GM18508 (cell line): ENCODE data around the gene C1orf210.

Experiments
- ATAC-seq: cut with Tn5 transposase; IDR thresholded peaks from one replicate; pipeline ENCODE4 v1.9.1; 2021; ENCODE audit warnings: moderate number of reproducible peaks; ENCODE audit not compliant: insufficient read depth, unreplicated experiment

C1orf210 gene

DNA sequence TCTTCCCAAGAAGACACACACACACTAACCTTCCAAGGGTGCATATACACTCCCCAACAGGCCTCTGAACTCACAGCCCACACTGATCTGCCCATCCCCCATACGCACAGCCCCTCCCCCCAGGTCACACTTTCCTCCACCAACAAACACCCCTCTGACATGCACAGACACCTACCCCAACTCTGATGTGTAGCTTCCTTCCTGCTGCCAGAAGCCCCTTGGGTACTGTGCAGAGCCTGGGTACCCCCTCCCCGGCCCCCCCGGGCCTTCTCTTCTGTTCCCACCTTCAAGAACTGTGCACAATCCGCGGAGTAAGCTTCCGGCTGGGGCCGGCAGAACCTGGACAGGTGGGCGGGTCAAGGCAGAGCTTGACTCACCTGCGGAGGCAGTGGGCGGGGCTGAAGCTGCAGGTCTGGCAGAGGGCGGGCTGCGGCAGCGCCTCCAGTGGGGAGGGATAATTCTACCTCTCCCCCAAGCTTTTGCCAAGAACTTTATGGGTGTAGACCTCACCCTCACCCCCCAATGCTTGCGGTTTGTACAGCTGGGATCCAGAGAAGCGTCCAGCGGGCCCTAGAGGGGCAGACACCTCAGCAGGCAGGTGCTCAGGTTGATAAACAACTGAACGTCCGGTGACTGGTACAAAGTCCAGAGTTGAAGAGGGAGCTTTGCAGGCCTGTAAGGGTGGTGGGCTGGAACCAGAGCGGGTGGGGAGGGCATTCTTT lies at the start of gene C1orf210:
Gene C1orf210 (minus strand): TSS at position 313 of the 722 bp plus-strand sequence. CDS start 2,311 bp downstream, outside the sequence.
- no peak for ATAC-seq

DNA sequence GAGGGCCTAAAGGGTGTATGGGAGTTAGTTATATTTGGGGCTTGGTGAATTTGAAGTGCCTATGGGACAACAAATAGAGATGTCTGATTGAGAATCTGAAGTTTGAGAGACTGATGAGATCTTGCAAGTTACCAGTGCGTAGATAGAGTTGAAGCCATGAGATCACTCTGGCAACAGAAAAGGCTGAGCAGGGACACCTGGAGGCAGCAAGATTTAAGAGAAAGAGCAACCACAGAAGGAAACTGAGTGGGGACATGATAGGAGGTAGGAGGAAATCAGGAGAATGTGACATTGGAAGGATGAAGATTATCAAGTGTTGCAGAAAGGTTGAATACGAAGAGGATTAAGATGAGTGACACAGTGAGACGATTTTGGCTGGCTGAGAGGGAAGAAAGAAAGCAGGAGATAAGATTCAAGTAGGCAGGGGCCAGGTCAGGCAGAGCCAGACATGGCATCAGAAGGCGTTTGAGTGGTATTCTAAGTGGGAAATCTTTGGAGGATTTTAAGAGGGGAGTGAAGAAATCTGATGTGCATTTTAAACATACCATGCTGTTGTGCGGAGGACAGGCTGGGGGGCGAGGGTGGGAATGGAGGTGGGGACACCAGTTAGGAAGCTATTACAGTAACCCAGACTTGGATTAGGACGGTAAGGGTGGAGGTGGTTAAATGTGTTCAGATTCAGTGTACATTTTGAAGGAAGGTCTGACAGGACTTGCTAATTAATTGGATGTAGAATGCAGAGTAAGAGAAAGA lies 49.2 kb upstream of the C1orf210 start:
- ATAC-seq: no peak

DNA sequence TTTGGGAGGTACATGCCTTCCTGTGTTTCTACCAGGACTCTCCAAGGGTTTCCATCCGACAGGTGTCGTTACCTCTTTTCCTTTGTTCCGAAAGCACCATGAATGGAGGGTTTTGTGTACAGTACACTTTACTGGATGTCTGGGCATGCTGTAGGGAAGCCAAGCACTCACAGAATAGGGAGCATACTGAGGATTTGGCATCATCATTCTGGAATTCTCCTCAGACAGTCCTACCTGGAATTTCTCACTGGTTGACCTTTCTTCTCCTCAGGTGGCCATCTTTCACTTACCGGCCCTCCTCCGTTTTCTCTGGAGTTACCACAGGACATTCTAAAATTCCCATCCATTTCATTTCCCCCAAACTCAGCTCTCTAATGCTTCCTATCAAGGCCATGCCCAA lies 46.3 kb upstream of the C1orf210 start:
- ATAC-seq: no peak

DNA sequence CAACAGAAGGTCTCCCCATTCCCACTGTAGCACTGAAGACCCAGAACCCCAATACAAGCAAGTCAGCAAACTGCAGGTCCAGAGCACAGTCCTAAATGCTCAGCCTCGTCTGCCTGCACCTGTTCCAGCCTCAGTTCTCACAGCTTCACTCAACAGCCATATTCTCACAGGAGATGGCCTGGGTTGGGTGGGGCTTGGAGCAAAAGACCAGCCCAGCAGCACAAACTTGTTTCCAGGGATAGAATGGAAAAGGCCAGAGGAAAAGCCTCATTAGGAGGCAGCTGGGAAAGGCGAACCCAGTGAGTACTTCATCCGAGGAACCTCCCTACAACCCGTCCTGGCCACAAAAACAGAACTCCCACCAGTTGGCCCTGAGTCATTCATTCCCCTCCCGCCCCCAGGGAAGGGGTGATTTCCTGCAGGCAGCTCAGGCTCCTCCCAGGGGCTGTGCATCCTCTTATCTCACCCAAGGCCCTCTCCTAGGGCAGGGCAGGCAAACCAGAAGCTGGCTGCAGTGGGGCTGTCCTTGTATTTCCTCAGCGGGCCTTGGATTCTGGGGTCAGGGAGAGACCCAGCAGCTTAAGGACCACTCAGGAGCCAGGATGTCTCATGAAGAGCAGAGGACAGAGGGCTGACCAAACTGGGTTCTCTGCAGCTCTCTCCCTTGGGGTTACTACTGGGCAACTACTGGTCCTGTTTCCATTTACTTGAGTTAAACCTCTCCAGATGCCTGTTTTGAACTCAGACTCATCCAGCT lies 44.8 kb upstream of the C1orf210 start:
- ATAC-seq: no peak

DNA sequence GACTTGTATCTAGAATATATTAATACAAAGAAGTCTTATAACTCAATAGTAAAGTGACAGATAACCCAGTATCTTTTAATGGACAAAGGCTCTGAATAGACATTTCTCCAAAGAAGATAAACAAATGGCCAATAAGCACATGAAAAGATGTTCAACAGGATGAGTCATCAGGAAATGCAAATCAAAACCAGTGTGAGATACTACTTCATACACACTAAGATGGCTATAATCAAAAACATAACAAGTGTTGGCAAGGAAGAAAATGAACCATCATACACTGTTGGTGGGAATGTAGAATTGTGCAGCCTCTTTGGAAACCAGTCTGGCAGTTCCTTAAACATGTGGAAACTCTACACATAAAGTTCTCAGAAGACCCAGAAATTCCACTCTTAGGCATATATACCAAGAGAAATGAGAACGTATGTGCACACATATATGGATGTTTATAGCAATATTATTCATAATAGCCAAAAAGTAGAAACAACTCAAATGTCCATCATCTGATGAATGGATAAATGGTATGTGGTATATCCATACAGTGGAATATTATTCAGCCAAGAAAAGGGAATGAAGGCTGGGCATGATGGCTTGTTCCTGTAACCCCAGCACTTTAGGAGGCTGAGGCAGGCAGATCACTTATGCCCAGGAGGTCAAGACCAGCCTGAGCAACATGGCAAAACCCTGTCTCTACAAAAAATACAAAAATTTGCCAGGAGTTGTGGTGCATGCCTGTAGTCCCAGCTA lies 42.3 kb upstream of the C1orf210 start:
- ATAC-seq: no peak

DNA sequence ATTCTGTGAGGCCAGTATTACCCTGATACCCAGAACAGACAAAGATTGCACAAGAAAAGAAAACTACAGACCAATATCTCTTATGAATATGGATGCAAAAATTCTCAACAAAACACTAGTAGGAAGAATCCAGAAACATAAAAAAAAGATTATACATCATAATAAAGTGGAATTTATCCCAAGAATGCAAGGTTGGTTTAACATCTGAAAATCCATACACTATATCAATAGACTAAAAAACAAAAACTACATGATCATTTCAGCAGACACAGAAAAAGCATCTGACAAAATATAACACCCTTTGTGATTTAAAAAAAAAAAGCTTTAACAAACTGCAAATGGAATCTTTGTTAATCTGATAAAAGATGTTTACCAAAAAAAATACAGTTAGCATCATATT lies 40.0 kb upstream of the C1orf210 start:
- ATAC-seq: no peak

DNA sequence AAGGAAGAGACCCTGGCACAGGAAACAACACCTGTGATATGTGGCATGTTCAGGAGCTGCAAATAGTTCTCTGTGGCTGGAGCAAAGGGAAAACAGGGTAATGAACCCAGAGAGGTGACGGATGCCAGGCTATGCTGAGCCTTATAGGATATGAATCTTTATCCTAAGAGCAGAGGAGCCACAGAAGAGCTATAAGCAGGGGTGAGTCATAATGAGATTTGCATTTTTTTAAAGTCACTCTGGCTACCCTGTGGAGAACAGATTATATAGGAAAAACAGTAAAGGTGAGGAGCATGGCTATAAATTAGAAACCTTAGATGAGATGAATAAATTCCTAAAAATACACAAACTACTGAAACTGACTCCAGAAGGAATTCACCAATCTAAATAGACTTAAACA lies 39.4 kb upstream of the C1orf210 start:
- no peak for ATAC-seq

DNA sequence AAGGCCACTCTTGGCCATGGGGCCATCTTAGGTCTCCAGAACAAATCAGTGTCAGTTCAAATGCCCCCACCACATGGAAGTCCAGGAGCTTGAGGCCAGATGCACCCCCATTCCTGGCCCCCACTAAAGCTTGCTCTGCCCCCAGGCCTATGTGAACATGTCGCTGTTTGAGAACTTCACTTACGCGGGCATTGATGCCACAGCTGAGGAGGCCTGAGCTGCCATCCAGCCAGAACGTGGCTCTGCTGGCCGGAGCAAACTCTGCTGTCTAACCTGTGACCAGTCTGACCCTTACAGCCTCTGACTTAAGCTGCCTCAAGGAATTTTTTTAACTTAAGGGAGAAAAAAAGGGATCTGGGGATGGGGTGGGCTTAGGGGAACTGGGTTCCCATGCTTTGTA lies 37.1 kb upstream of the C1orf210 start:
- no peak for ATAC-seq

DNA sequence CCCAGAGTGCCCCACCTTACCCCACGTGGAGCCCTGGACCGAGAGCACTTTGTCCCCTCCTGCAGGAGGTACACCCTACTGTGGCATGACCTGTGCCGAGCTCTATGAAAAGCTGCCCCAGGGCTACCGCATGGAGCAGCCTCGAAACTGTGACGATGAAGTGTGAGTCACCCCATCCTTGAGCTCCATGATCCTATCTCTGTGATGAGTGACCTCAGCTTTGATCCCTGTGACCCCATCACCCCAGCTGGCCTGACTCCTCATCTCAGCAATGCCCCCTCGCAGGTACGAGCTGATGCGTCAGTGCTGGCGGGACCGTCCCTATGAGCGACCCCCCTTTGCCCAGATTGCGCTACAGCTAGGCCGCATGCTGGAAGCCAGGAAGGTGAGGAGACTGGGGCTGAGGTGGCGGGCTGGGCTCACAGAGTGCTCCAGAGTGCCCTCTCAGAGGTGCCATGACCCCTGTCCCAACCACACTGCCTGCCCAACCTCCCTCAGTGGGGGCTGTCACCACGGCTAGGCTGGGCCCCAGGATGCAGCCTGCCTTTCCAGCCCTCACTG lies 36.0 kb upstream of the C1orf210 start:
- ATAC-seq: no peak

DNA sequence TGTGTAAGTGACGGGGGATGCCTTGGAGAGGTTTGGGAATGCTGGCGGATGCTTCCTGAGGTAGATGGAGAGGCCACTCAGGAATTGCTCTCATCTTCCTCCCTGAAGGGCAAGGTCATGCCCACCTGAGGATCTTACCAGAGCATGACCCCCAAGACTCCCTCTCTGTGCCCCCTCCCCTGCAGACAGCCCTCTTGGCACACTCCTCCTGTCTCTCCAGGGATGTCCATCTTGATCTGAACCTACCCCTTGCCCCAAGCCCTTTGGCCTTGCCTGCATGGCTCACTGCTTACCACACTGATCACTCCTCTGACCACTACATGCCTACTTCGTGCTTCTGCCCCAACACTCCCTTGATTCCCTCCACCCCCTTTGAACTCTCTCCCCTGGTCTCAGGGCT lies 34.4 kb upstream of the C1orf210 start:
- ATAC-seq: no peak

DNA sequence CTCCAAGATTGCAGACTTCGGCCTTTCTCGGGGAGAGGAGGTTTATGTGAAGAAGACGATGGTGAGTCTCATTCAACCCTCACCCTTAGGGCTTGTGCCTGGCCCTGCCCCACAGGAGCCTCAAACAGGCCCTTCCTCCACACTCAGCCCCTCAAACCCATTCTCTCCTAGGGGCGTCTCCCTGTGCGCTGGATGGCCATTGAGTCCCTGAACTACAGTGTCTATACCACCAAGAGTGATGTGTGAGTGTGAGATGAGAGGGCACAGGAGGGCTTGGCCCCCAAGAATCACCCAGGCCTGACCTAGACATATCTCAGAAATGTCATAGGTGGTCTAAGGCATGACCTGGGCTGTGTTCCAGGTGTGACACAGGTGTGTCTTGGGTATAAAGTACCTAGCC lies 33.9 kb upstream of the C1orf210 start:
- no peak for ATAC-seq

DNA sequence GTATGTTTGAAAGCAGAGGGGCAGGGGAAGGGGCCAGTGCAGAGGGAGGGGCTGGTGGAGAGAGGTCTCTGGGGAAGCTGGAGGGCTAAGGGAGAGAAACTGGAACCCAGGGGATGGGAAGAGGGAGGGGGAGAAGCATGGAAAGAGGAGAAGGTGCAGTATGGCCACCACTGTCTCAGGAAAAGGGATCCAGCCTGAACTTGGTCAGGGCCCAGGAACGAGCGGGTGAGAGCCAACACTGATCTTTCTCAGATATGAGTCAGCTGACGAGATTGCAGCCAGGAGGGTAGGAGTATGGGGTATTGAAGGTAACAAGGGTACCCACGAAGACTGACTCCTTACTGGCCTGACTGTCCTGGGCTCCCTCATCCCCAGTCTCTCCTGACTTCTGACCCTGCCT lies 33.5 kb upstream of the C1orf210 start:
- no peak for ATAC-seq

DNA sequence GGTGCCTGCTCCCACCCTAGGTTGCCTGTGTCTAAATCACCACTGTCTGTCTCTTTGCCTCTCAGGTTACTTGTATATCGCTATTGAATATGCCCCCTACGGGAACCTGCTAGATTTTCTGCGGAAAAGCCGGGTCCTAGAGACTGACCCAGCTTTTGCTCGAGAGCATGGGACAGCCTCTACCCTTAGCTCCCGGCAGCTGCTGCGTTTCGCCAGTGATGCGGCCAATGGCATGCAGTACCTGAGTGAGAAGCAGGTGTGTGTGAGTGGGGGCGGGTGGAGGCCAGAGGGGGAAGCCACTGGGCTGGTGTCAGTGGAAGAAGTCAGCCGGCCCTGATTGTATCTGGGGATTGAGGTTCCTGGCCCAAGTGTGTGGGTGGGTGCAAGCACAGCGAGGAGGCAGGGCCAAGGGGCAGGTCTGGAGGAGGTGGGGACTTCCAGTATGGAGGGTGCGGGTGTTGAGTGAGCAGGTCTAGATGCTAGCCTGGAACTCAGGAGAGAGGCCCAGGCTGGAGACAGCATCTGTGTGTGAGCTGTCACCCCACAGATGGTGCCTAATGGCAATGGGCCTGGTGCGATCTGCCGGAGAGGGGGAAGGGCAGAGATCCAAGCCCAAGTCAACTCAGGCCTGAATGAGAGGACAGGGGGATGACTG lies 32.6 kb upstream of the C1orf210 start:
- ATAC-seq: no peak

DNA sequence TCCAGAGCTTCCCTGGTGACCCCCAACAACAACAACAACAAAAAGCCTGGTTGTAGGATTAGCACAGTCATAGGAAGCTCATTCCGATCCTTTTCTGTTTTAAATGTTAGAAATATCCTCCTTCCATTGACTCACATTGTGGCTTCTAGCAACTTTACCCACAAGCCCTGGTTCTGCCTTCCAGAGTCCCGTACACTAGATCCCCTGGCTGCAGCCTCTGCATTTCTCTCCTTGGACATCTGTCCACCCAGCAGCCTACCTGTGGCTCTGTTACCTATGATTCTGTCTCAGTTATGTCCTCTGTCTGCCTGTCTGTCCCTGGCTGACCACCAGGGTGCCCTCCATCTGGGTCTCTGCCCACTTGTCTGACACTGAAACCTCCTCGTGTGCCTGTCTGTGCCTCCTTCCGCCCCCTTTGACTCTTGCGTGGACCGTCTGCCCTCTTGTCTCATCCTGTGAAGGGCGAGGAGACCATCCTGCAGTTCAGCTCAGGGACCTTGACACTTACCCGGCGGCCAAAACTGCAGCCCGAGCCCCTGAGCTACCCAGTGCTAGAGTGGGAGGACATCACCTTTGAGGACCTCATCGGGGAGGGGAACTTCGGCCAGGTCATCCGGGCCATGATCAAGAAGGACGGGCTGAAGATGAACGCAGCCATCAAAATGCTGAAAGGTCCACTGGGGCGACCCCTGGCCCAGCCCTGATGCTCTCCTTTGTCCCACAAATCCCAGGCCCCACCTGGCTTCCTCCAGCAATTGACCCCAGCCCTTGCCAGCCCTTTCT lies 31.5 kb upstream of the C1orf210 start:
- no peak for ATAC-seq

DNA sequence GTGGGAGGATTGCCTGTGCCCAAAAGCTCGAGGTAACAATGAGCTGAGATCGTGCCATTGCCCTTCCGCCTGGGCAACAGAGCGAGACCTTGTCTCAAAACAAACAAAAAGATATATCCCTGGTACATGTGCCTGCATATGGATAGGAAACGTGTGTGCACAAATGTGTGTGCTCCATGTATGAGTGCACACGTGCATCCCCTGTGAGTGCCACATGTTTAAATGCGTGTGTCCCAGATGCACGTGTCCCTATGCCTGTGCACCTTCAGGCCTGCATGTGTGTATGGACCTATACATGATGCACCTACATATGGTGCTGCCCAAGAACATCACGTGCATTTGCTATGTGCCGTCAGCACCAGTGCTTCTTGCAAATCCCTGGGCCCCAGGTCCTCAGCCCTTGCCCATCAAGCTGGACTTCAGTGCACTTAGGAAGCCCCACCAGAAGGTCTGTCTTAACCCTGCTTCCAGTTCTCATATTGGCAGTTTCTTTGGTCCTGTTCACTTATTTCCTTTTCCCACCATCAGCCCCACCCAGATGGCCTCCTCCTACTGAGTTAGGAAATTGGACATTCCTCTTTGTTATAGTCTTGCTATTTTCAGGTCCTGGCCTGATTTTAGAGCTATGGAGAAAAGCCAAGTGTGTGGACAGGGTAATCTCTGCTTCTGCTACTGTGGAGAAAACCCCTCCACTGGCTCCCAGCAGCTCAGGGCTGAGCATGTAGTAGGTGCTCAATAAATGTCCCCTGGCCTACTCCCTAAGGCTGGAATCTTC lies 30.8 kb upstream of the C1orf210 start:
- ATAC-seq: no peak

DNA sequence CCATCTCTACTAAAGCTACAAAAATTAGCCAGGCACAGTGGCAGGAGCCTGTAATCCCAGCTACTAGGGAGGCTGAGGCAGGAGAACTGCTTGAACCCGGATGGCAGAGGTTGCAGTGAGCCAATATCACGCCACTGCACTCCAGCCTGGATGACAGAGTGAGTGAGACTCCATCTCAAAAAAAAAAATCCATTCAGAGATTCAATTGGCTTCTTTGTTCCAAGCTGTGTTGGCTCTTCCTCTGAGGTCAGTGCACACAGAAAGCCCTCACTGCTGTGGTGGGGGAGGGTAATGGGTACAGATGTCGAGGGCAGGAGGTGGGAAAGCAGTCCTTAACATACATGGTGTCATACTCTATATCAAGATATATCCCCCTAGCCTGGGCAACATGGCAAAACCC lies 30.1 kb upstream of the C1orf210 start:
- no peak for ATAC-seq

DNA sequence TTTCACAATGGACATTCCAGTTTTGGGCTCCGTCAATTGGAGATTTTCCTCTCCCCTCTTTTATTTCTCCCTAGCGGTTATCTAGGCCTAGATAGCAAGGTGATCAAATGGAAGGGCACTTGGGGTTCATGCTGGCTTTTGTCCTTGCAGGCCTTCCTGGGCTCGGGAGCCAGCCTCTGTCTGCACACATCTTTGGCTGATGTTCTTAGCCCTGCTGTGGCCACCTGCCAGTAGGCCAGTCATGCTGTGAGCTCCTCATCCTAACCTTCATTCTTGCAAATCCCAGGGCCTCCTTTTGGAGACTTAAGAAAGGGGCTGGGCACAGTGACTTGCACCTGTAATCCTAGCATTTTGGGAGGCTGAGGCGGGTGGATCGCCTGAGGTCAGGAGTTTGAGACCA lies 28.9 kb upstream of the C1orf210 start:
- ATAC-seq: no peak

DNA sequence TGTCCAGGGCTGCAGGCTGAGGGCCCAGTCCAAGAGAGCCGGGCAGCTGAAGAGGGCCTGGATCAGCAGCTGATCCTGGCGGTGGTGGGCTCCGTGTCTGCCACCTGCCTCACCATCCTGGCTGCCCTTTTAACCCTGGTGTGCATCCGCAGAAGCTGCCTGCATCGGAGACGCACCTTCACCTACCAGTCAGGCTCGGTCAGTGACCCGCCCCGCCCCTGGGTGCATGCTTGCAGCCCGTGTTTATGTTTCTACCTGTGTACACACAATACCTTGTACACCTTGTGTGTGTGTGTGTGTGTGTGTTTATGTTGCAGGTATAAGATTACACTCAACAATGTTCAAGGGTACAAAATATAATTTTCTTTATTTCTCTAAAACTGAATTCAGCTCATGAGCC lies 28.4 kb upstream of the C1orf210 start:
- no peak for ATAC-seq
